Choroid plexus epithelial cell (primary cell): ENCODE data around the gene FGGY.
A peak's percentile ranks its signal among the peaks of the same experiment; 100 is the strongest.

ENCODE experiments used
- DNase-seq: peaks from one replicate; pipeline ENCODE4 v3.0.0-alpha.2; 2010; ENCODE audit warnings: low read depth
- H3K4me3 ChIP-seq: 2 replicates; pipeline ENCODE4 v1.5.1; 2011; ENCODE audit warnings: low read depth, mild to moderate bottlenecking, control low read depth, low read length, moderate library complexity
- TF ChIP-seq, protein P1 (sequence below): conservative IDR thresholded peaks from 2 replicates; pipeline ENCODE4 v1.5.1; 2011; ENCODE audit warnings: low read depth, mild to moderate bottlenecking, control low read depth, inconsistent platforms, low read length, moderate library complexity

Gene FGGY

DNA sequence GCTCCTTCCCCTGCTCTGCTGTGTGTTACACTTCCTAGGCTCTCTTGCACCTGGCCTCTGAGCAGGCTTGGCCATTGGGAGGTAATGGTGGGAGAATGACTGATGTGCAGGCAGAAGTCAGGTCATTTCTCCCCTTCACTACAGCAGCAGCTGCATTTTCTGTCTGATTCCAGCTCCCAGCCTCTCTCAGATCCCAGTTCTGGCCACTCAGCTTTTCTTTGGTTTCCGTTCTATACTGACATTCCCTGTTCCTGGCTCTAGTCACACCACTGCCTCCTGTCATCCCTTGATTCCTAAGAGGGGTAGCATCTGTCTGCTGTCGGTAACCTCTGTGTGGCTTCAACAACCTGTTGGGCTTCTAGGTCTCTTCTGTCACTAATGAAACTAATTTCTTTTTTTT, 390.2 kb downstream of the FGGY start:
- no peak for DNase-seq
- H3K4me3 ChIP-seq: no peak overlapping the region
- TF ChIP-seq, protein P1, sequence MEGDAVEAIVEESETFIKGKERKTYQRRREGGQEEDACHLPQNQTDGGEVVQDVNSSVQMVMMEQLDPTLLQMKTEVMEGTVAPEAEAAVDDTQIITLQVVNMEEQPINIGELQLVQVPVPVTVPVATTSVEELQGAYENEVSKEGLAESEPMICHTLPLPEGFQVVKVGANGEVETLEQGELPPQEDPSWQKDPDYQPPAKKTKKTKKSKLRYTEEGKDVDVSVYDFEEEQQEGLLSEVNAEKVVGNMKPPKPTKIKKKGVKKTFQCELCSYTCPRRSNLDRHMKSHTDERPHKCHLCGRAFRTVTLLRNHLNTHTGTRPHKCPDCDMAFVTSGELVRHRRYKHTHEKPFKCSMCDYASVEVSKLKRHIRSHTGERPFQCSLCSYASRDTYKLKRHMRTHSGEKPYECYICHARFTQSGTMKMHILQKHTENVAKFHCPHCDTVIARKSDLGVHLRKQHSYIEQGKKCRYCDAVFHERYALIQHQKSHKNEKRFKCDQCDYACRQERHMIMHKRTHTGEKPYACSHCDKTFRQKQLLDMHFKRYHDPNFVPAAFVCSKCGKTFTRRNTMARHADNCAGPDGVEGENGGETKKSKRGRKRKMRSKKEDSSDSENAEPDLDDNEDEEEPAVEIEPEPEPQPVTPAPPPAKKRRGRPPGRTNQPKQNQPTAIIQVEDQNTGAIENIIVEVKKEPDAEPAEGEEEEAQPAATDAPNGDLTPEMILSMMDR: no peak

DNA sequence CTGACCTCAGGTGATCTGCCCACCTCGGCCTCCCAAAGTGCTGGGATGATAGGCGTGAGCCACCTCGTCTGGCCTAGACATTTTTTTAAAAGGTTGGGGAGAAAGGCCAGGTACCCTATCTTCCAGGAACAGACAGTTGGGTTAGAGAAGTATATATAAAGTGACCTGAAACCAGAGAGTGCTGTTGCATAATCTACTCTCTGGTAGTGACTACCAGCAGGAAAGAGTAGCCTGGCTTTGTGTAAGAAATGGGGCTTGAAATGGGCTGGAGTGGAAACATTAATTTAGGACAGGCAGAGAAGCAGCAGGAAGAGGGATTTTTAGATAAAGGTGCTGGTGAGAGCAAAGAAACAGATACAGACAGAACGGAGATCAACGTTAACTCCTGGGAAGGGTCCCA, 392.1 kb downstream of the FGGY start:
- peak; percentile 26 for DNase-seq
- TF ChIP-seq, protein P1: no peak
- no peak overlapping the region for H3K4me3 ChIP-seq

DNA sequence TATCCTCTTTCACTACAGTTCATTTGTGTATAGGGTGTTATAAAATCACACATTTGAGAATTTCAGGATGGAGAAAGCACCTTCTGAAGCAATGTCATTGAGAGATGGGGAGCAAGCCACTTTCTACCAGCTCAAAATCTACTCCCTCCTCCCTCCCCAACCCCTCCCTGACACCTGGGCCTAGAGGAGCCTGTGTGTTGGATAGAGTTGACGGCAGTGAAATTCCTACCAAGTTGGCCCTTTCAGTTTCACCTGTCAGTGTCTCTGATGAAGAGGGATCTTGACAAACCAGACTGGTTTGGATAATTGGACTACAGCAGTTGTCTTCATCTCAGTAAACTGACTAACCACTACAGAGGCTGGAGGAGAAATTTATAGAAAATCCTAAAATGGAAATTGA, 392.8 kb downstream of the FGGY start:
- no peak for DNase-seq
- TF ChIP-seq, protein P1: no peak
- no peak overlapping the region for H3K4me3 ChIP-seq

DNA sequence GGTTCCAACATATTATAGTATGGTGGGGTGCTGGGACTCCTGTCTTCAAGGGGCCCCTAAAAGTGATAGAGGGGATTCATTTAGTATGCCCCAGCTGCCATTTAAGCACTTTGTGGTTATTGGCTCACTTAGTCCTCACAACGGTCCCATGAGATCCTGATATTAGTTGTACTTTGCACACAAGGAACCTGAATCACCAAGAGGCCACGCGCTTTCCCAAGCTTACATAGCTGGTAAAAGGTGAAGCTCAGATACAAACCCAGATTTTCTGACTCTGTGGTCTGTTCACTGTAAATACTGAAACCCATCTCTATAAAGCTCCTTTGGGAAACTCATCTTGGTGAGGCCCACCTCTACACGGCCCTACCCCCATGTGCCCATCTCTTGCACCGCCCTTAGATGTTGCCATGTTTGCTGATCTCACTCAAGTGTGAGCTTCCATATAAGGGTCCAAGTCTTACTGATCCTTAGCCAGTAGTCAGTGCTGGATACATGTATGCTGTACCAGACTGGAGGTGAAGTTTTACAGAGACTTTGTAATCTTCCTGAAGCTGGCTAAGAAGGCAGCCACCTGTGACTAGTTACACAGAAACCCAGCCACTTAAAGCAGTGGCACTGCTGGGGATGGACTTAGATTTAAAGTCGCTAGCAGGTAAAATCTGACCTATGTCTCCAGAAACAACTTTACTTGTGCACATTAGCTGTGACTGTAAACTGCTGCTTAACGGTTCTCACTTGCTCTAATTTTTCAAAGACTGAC, 393.5 kb downstream of the FGGY start:
- no peak for DNase-seq
- TF ChIP-seq, protein P1: no peak
- no peak overlapping the region for H3K4me3 ChIP-seq

DNA sequence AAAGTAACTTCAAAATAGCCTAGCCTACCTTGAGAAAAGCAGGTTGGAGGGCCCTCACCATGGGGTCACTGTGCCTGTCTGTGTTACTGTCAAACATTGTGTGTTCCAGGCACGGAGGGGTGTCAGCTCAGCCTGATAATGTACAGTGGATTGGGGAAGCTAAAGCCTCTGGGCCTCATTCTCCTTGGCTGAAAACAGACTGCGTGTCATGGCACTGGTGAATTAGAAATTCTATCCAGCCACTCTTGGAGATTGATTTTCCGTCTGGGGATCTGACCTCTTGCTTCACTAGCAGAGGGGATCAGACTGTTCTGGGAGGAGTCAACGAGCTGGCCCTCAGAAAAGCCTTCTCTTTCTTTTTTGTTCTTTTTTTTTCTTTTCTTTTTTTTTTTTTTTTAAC, 394.4 kb downstream of the FGGY start:
- peak; percentile 62 for DNase-seq
- TF ChIP-seq, protein P1: no peak

DNA sequence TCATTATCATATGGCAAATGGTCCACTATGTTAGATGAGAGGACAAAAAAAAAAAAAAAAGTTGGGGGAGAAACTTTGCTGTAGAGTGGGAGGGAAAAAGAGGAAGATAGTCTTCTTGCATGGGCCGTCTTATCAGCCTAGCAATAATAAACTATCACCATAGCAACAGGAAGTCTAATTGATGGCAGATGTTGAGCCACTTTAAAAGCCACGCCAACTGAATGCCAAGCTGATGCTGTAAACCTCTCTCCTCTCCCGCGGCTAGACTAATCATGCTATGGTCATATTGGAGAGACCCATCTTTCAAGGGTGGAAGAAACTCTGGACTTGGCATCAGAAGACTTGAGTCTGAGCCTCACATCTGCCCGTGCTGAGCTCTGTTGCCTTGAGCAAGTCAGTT, 395.7 kb downstream of the FGGY start:
- no peak overlapping the region for H3K4me3 ChIP-seq
- TF ChIP-seq, protein P1: no peak
- peak; percentile 88 for DNase-seq

More for the DNA sequence above, 394.4 kb downstream of the FGGY start:
- no peak overlapping the region for H3K4me3 ChIP-seq

DNA sequence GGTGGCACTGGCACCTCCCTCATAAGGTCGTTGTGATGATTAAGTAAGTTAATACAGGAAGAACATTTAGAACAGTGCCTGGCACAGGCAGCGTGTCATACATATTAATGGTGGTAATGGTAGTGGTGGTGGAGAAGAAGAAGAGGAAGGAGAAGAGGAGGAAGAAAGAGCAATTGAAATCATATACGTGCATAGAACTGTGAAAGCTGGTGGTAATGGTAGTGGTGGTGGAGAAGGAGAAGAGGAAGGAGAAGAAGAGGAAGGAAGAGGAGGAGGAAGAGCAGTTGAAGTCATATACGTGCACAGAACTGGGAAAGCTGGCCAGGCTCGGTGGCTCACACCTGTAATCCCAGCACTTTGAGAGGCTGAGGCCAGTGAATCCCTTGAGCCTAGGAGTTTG, 396.5 kb downstream of the FGGY start:
- no peak overlapping the region for H3K4me3 ChIP-seq
- no peak for DNase-seq
- TF ChIP-seq, protein P1: no peak
